GM06990 (cell line): ENCODE measurements around the gene C12orf56.
"Not testable (repeated sequence)": the region's sequence is repeated elsewhere in the genome, so short reads cannot be mapped to it uniquely, and the experiment has no call there.

Experiments used
- DNase-seq: peaks from one replicate; pipeline ENCODE4 v3.0.0-alpha.2; 2011; ENCODE audit not compliant: insufficient read length; ENCODE audit errors: extremely low read depth
- H3K27me3 ChIP-seq: replicated peaks from 2 replicates; pipeline ENCODE4 v1.6.0; 2011; ENCODE audit warnings: low read length; ENCODE audit not compliant: control insufficient read depth, insufficient read depth
- H3K36me3 ChIP-seq: 2 replicates; pipeline ENCODE4 v1.5.1; 2011; ENCODE audit warnings: low read length; ENCODE audit not compliant: control insufficient read depth, insufficient read depth
- H3K4me3 ChIP-seq: replicated peaks from 2 replicates; pipeline ENCODE4 v1.5.1; 2011; ENCODE audit warnings: low read depth, mild to moderate bottlenecking, control low read depth, low read length
- TF ChIP-seq, protein P1 (sequence below): IDR thresholded peaks from 2 replicates; pipeline ENCODE4 v1.5.1; 2011; ENCODE audit warnings: low read length, control low read depth, mild to moderate bottlenecking, inconsistent platforms; ENCODE audit not compliant: insufficient read depth, poor library complexity, severe bottlenecking

The C12orf56 gene

GRCh38 chr12:64219145-64219544 lies 171.4 kb downstream of the C12orf56 start:
- Histone ChIP-seq H3K27me3 (no peaks in the 10 kb centered on the region), H3K4me3 (no peak overlapping the region), H3K36me3 (peaks cover 2% of the 10 kb centered on the region; the same call in 1 of the 2 replicates)
- no peak for DNase-seq
- TF ChIP-seq, protein P1, sequence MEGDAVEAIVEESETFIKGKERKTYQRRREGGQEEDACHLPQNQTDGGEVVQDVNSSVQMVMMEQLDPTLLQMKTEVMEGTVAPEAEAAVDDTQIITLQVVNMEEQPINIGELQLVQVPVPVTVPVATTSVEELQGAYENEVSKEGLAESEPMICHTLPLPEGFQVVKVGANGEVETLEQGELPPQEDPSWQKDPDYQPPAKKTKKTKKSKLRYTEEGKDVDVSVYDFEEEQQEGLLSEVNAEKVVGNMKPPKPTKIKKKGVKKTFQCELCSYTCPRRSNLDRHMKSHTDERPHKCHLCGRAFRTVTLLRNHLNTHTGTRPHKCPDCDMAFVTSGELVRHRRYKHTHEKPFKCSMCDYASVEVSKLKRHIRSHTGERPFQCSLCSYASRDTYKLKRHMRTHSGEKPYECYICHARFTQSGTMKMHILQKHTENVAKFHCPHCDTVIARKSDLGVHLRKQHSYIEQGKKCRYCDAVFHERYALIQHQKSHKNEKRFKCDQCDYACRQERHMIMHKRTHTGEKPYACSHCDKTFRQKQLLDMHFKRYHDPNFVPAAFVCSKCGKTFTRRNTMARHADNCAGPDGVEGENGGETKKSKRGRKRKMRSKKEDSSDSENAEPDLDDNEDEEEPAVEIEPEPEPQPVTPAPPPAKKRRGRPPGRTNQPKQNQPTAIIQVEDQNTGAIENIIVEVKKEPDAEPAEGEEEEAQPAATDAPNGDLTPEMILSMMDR, result no peak

DNA sequence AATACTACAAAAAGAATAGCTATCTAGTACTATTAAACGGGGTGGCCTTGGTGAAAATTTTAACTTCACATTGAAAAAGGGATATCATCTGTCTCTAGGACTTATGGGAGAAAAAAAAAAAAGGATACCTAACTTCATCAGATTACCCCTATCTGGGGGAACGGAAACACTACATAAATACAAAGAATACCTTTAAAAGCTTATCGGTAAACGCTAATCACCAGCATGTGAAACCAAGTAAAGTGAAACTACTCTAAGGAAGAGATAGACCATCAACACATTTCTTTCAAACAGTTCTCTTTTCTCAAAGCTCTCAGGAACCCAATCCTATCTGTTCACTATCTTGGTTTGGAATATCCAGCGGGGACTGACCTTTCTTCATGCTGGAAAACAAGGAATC lies 172.0 kb downstream of the C12orf56 start:
- DNase-seq, result no peak
- TF ChIP-seq, protein P1, result no peak
- no peaks in the 10 kb centered on the region for H3K27me3 ChIP-seq
- H3K36me3 ChIP-seq, result peaks cover 2% of the 10 kb centered on the region; the same call in 1 of the 2 replicates
- no peak overlapping the region; the same call in 1 of the 2 replicates for H3K4me3 ChIP-seq

DNA sequence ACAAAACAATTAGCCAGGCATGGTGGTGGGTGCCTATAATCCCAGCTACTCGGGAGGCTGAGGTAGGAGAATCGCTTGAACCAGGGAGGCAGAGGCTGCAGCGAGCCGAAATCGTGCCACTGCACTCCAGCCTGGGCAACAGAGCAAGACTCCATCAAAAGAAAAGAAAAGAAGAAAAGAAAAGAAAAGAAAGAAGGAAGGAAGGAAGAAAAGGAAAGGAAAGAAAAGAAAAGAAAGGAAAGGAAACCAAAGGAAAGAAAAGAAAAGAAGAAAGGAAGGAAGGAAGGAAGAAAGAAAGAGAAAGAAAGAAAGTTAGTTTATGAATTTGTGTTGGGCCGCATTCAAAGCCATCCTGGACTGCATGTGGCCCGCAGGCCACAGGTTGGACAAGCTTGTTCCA lies 172.9 kb downstream of the C12orf56 start:
- not testable (repeated sequence) for H3K27me3 ChIP-seq, H3K36me3 ChIP-seq, H3K4me3 ChIP-seq, DNase-seq

GRCh38 chr12:64216239-64216638 lies 174.3 kb downstream of the C12orf56 start:
- no peak for DNase-seq
- TF ChIP-seq, protein P1, result no peak
- H3K36me3 ChIP-seq, result peaks cover 4% of the 10 kb centered on the region
- H3K4me3 ChIP-seq, result no peak overlapping the region
- no peaks in the 10 kb centered on the region for H3K27me3 ChIP-seq
